ENCODE measurements around the gene MYO1C.

- TF ChIP-seq CTCF (IDR thresholded peaks at IDR 0.05), result no peak
- no peak for TF ChIP-seq EP300 (IDR thresholded peaks at IDR 0.05)
Observed at GRCh38 chr17:1447052-1447451, 45.4 kb downstream of the MYO1C start.
